Measurements from ENCODE around the gene SIX2. TPM values are rescaled to one million over a fixed set of nuclear protein-coding genes. Genes with fewer than 3 reads are reported as not detected.
"Not testable (repeated sequence)": the region's sequence is repeated elsewhere in the genome, so short reads cannot be mapped to it uniquely, and the experiment has no call there.

Gene SIX2
- total and polyA plus RNA-seq, 4 experiments from 2014 or later: not detected

- POLR2A ChIA-PET (ENCODE audit: partially characterized antibody): no interaction called here
- no peaks in the 10 kb centered on the region for H3K4me1 ChIP-seq (ENCODE audit: insufficient read depth, low read length)
- intact Hi-C loops (cut with micrococcal nuclease): no loop called here
- Mint-ChIP-seq H3K4me3 (no peak overlapping the region), H3K27ac (no peak overlapping the region), H3K27me3 (peaks cover 5 to 7% of the 10 kb centered on the region in 2 donors), H3K36me3 (no peaks in the 10 kb centered on the region), H3K4me1 (no peaks in the 10 kb centered on the region), H3K9me3 (peaks cover 0 to 1% (median 0%) of the 10 kb centered on the region in 8 donors)
- CTCF ChIA-PET (ENCODE audit: partially characterized antibody): no interaction called here
- DNase-seq: no peak
- no peaks in the 10 kb centered on the region for H3K9me3 ChIP-seq (ENCODE audit: control insufficient read depth in 1 of 2, low read length in 2 of 2)
- H3K4me3 ChIP-seq (ENCODE audit: low read length in 2 of 2): no peak overlapping the region
- no peaks in the 10 kb centered on the region for H3K36me3 ChIP-seq (ENCODE audit: insufficient read depth, low read length)
- no peak overlapping the region for H3K27ac ChIP-seq (ENCODE audit: low read depth, low read length)
- H3K27me3 ChIP-seq (ENCODE audit: insufficient read depth, low read length): no peaks in the 10 kb centered on the region
Measured at GRCh38 chr2:45045706-45046105, 36.5 kb upstream of the SIX2 start.

- no peak overlapping the region for H3K27ac ChIP-seq (ENCODE audit: low read depth, low read length)
Measured at GRCh38 chr2:45044916-45045315, 35.7 kb upstream of the SIX2 start.

DNA sequence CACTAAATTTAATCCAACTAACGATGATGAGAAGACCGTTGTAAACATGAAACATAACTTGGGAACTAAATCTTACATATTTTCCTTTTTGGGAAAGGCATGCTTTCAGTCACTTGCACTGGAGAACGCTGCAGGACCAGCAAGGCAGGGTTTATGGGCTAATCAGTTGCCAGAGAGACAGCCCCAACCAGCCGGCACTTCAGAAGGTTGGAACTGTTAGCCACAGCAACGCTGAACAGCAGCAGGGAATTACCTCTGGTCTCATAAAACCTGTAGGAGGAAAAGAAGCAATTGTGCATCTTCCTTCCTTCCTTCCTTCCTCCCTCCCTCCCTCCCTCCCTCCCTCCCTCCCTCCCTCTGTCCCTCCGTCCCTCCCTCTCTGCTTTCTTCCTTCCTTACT lies 33.9 kb upstream of the SIX2 start:
- no peak overlapping the region for H3K4me3 Mint-ChIP-seq
- H3K36me3 Mint-ChIP-seq: no peaks in the 10 kb centered on the region
- peaks cover 8 to 14% of the 10 kb centered on the region in 2 donors for H3K27me3 Mint-ChIP-seq
- ChIA-PET POLR2A (ENCODE audit: partially characterized antibody) (no interaction called here), CTCF (ENCODE audit: partially characterized antibody) (no interaction called here)
- no peaks in the 10 kb centered on the region for H3K4me1 Mint-ChIP-seq
- no peaks in the 10 kb centered on the region for H3K4me1 ChIP-seq (ENCODE audit: insufficient read depth, low read length)
- no peak for DNase-seq
- no peaks in the 10 kb centered on the region for H3K9me3 Mint-ChIP-seq
- no peaks in the 10 kb centered on the region for H3K36me3 ChIP-seq (ENCODE audit: insufficient read depth, low read length)
- no peaks in the 10 kb centered on the region for H3K9me3 ChIP-seq (ENCODE audit: control insufficient read depth in 1 of 2, low read length in 2 of 2)
- H3K4me3 ChIP-seq (ENCODE audit: low read length in 2 of 2): no peak overlapping the region
- no peak overlapping the region for H3K27ac ChIP-seq (ENCODE audit: low read depth, low read length)
- intact Hi-C loops (cut with micrococcal nuclease): no loop called here
- H3K27me3 ChIP-seq (ENCODE audit: insufficient read depth, low read length): no peaks in the 10 kb centered on the region
- H3K27ac Mint-ChIP-seq: no peak overlapping the region

More at GRCh38 chr2:45044916-45045315, 35.7 kb upstream of the SIX2 start:
- Histone ChIP-seq H3K4me3 (ENCODE audit: low read length in 2 of 2) (no peak overlapping the region), H3K4me1 (ENCODE audit: insufficient read depth, low read length) (no peaks in the 10 kb centered on the region), H3K9me3 (ENCODE audit: control insufficient read depth in 1 of 2, low read length in 2 of 2) (no peaks in the 10 kb centered on the region), H3K36me3 (ENCODE audit: insufficient read depth, low read length) (no peaks in the 10 kb centered on the region), H3K27me3 (ENCODE audit: insufficient read depth, low read length) (no peaks in the 10 kb centered on the region)
- no peak for DNase-seq
- no peak overlapping the region for H3K27ac Mint-ChIP-seq
- H3K4me3 Mint-ChIP-seq: no peak overlapping the region
- CTCF ChIA-PET (ENCODE audit: partially characterized antibody): no interaction called here
- no peaks in the 10 kb centered on the region for H3K36me3 Mint-ChIP-seq
- no peaks in the 10 kb centered on the region for H3K4me1 Mint-ChIP-seq
- H3K9me3 Mint-ChIP-seq: no peaks in the 10 kb centered on the region
- POLR2A ChIA-PET (ENCODE audit: partially characterized antibody): no interaction called here
- peaks cover 5 to 7% of the 10 kb centered on the region in 2 donors for H3K27me3 Mint-ChIP-seq
- intact Hi-C loops (cut with micrococcal nuclease): no loop called here

DNA sequence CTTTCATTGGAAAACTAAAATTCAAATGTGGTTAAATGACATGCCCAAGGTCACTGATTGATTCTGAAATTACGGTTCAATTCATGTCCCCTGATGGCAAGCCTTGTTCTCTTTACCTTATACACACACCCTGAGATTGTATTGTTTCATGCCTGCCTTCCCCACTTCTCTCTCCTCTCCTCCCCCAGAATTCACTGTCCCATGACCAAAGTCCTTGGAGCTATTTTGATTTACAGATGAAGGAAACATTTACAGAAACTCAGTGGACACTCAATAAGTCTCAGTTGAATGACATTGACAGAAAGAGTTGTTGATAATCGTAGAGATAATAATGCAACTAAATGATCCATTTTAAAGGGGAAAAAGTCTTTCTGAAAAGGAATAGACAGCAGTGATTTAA lies 33.1 kb upstream of the SIX2 start:
- no peaks in the 10 kb centered on the region for H3K27me3 ChIP-seq (ENCODE audit: insufficient read depth, low read length)
- Mint-ChIP-seq H3K9me3 (no peaks in the 10 kb centered on the region), H3K27me3 (peaks cover 8 to 14% of the 10 kb centered on the region in 2 donors), H3K36me3 (no peaks in the 10 kb centered on the region), H3K27ac (no peak overlapping the region), H3K4me1 (no peaks in the 10 kb centered on the region), H3K4me3 (no peak overlapping the region)
- H3K36me3 ChIP-seq (ENCODE audit: insufficient read depth, low read length): no peaks in the 10 kb centered on the region
- intact Hi-C loops (cut with micrococcal nuclease): no loop called here
- ChIA-PET POLR2A (ENCODE audit: partially characterized antibody) (no interaction called here), CTCF (ENCODE audit: partially characterized antibody) (no interaction called here)
- H3K9me3 ChIP-seq (ENCODE audit: control insufficient read depth in 1 of 2, low read length in 2 of 2): no peaks in the 10 kb centered on the region
- no peak overlapping the region for H3K27ac ChIP-seq (ENCODE audit: low read depth, low read length)
- DNase-seq: no peak
- no peak overlapping the region for H3K4me3 ChIP-seq (ENCODE audit: low read length in 2 of 2)
- H3K4me1 ChIP-seq (ENCODE audit: insufficient read depth, low read length): no peaks in the 10 kb centered on the region

DNA sequence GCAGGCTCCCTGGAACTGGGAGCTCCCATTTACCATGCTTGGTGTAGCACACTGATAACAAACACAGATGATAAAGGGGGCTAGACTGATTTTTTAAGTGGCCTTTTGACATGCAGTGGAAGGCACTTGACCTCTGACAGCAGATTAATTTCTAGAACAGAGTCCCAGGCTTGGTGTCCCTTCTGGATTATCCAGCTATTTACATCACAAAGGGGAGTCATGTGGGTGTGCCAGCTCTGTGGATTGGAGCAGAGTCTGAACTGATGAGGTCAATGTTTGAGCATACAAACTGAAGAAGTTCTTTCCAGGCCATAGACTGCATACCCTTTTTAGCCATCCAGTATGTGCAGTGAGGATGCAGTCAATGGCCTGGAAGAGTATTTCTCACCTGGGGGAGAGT lies 31.5 kb upstream of the SIX2 start:
- H3K36me3 Mint-ChIP-seq: no peaks in the 10 kb centered on the region
- no peaks in the 10 kb centered on the region for H3K9me3 Mint-ChIP-seq
- DNase-seq: no peak
- H3K27me3 Mint-ChIP-seq: peaks cover 8 to 13% of the 10 kb centered on the region in 2 donors
- H3K4me3 Mint-ChIP-seq: no peak overlapping the region
- no peak overlapping the region for H3K27ac Mint-ChIP-seq
- no peaks in the 10 kb centered on the region for H3K4me1 ChIP-seq (ENCODE audit: insufficient read depth, low read length)
- H3K27me3 ChIP-seq (ENCODE audit: insufficient read depth, low read length): no peaks in the 10 kb centered on the region
- intact Hi-C loops (cut with micrococcal nuclease): no loop called here
- no peak overlapping the region for H3K4me3 ChIP-seq (ENCODE audit: low read length in 2 of 2)
- no peaks in the 10 kb centered on the region for H3K4me1 Mint-ChIP-seq
- H3K27ac ChIP-seq (ENCODE audit: low read depth, low read length): no peak overlapping the region
- ChIA-PET CTCF (ENCODE audit: partially characterized antibody) (interaction anchor here (1.0 kb wide), 1 partner anchor 11 kb away, joined by 3 read pairs; no protein-coding TSS in a partner anchor), POLR2A (ENCODE audit: partially characterized antibody) (no interaction called here)
- H3K36me3 ChIP-seq (ENCODE audit: insufficient read depth, low read length): no peaks in the 10 kb centered on the region
- no peaks in the 10 kb centered on the region for H3K9me3 ChIP-seq (ENCODE audit: control insufficient read depth in 1 of 2, low read length in 2 of 2)

DNA sequence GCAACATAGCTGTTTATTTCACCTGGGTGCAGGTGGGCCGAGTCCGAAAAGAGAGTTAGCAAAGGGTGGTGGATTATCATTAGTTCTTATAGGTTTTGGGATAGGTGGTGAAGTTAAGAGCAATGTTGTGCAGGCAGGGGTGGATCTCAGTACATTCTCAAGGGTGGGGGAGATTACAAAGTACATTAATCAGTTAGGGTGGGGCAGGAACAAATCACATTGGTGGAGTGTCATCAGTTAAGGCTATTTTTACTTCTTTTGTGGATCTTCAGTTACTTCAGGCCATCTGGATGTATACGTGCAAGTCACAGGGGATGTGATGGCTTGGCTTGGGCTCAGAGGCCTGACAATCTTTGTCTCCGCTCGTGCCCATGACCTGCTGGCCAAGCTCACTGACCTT lies 30.6 kb upstream of the SIX2 start:
- H3K9me3 ChIP-seq (ENCODE audit: control insufficient read depth in 1 of 2, low read length in 2 of 2); POLR2A ChIA-PET (ENCODE audit: partially characterized antibody); H3K4me1 Mint-ChIP-seq; H3K27ac ChIP-seq (ENCODE audit: low read depth, low read length); H3K36me3 ChIP-seq (ENCODE audit: insufficient read depth, low read length); H3K4me3 Mint-ChIP-seq; H3K36me3 Mint-ChIP-seq; H3K4me3 ChIP-seq (ENCODE audit: low read length in 2 of 2); H3K9me3 Mint-ChIP-seq; H3K27me3 ChIP-seq (ENCODE audit: insufficient read depth, low read length); intact Hi-C loops (cut with micrococcal nuclease); DNase-seq; H3K4me1 ChIP-seq (ENCODE audit: insufficient read depth, low read length); H3K27ac Mint-ChIP-seq: not testable (repeated sequence)
- peaks cover 8 to 12% of the 10 kb centered on the region in 2 donors for H3K27me3 Mint-ChIP-seq
- CTCF ChIA-PET (ENCODE audit: partially characterized antibody): interaction anchor here (1.0 kb wide), 1 partner anchor 10 kb away, joined by 3 read pairs; no protein-coding TSS in a partner anchor

DNA sequence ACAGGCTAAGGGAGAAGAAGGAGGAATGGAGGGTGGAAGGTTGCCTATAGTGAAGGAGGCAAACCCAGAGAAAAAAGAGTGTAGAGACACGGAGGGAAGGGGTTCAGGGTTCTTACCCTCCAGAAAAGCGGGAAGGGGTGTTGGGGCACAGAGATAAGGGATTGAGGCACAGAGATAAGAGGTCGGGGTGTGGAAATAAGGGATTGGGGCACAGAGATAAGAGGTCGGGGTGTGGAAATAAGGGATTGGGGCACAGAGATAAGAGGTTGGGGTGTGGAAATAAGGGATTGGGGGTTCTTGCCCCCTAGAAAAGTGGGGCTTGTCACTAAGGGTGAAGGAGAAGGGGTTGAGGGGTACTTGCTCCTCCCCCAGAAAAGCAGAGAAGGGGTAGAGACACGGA lies 29.6 kb upstream of the SIX2 start:
- H3K36me3 ChIP-seq (ENCODE audit: insufficient read depth, low read length); H3K27ac Mint-ChIP-seq; CTCF ChIA-PET (ENCODE audit: partially characterized antibody): not testable (repeated sequence)

GRCh38 chr2:45033302-45033701 lies 24.1 kb upstream of the SIX2 start:
- Histone ChIP-seq H3K27ac (ENCODE audit: low read depth, low read length) (no peak overlapping the region), H3K4me1 (ENCODE audit: insufficient read depth, low read length) (no peaks in the 10 kb centered on the region), H3K27me3 (ENCODE audit: insufficient read depth, low read length) (no peaks in the 10 kb centered on the region), H3K9me3 (ENCODE audit: control insufficient read depth in 1 of 2, low read length in 2 of 2) (no peaks in the 10 kb centered on the region), H3K36me3 (ENCODE audit: insufficient read depth, low read length) (no peaks in the 10 kb centered on the region), H3K4me3 (ENCODE audit: low read length in 2 of 2) (no peak overlapping the region)
- Mint-ChIP-seq H3K4me1 (no peaks in the 10 kb centered on the region), H3K4me3 (no peak overlapping the region), H3K36me3 (no peaks in the 10 kb centered on the region), H3K9me3 (peaks cover 0 to 2% (median 0%) of the 10 kb centered on the region in 8 donors), H3K27me3 (peaks cover 7 to 12% of the 10 kb centered on the region in 2 donors), H3K27ac (no peak overlapping the region)
- POLR2A ChIA-PET (ENCODE audit: partially characterized antibody): no interaction called here
- DNase-seq: no peak
- CTCF ChIA-PET (ENCODE audit: partially characterized antibody): no interaction called here
- intact Hi-C loops (cut with micrococcal nuclease): no loop called here

More for the DNA sequence above, 29.6 kb upstream of the SIX2 start:
- H3K36me3 Mint-ChIP-seq; H3K4me1 ChIP-seq (ENCODE audit: insufficient read depth, low read length); H3K4me3 ChIP-seq (ENCODE audit: low read length in 2 of 2); H3K4me3 Mint-ChIP-seq; intact Hi-C loops (cut with micrococcal nuclease); POLR2A ChIA-PET (ENCODE audit: partially characterized antibody); H3K9me3 ChIP-seq (ENCODE audit: control insufficient read depth in 1 of 2, low read length in 2 of 2); H3K27ac ChIP-seq (ENCODE audit: low read depth, low read length); DNase-seq; H3K9me3 Mint-ChIP-seq; H3K4me1 Mint-ChIP-seq; H3K27me3 ChIP-seq (ENCODE audit: insufficient read depth, low read length): not testable (repeated sequence)
- H3K27me3 Mint-ChIP-seq: peaks cover 10 to 12% of the 10 kb centered on the region in 2 donors
